Natural killer cell (primary cell): ENCODE data around the gene HELZ. TPM values are rescaled to one million over a fixed set of nuclear protein-coding genes. Genes with fewer than 3 reads are reported as not detected.

Experiments
- ATAC-seq, 3 donors: fragments of 150-1000 bp in 2 of 3; fragments of 200-7000 bp in 1 of 3; cut with Tn5 transposase; 1 replicate in 1 of 3; 2 replicates in 2 of 3; pipeline ENCODE4 v1.10.0; 2021; ENCODE audit warnings: mild to moderate bottlenecking in 2 of 3, moderate library complexity in 2 of 3
- DNase-seq, 2 donors: peaks; one replicate each; pipeline versions ENCODE4 v3.0.0 to v3.0.0-alpha.2; 2013 to 2021; ENCODE audit warnings: mixed read lengths in 1 of 2
- H3K27ac ChIP-seq: one replicate; pipeline ENCODE4 v1.5.1; 2013; ENCODE audit warnings: mild to moderate bottlenecking, low read length
- H3K27me3 ChIP-seq: one replicate; pipeline ENCODE4 v1.6.1; 2013; ENCODE audit warnings: low read length; ENCODE audit not compliant: control insufficient read depth, insufficient read depth
- H3K36me3 ChIP-seq: one replicate; pipeline ENCODE4 v1.6.1; 2013; ENCODE audit warnings: low read length; ENCODE audit not compliant: control insufficient read depth, insufficient read depth
- H3K4me1 ChIP-seq: one replicate; pipeline ENCODE4 v1.6.1; 2013; ENCODE audit warnings: low read length; ENCODE audit not compliant: control insufficient read depth, insufficient read depth
- H3K4me3 ChIP-seq: one replicate; pipeline ENCODE4 v1.5.1; 2013; ENCODE audit warnings: low read length
- H3K9me3 ChIP-seq: one replicate; pipeline ENCODE4 v1.6.1; 2013; ENCODE audit warnings: low read length; ENCODE audit not compliant: control insufficient read depth, insufficient read depth
- H3K27ac Mint-ChIP-seq, 2 donors: one replicate each; pipeline ENCODE4 v1.8.0; 2022; ENCODE audit warnings: mild to moderate bottlenecking in 2 of 2, mixed read lengths in 2 of 2, moderate library complexity in 1 of 2
- H3K27me3 Mint-ChIP-seq, 2 donors: one replicate each; pipeline ENCODE4 v1.8.0; 2022; ENCODE audit warnings: low read depth in 2 of 2, mixed read lengths in 2 of 2
- H3K36me3 Mint-ChIP-seq: one replicate; pipeline ENCODE4 v1.8.0; 2022; ENCODE audit warnings: mixed read lengths
- H3K4me1 Mint-ChIP-seq, 2 donors: one replicate each; pipeline ENCODE4 v1.8.0; 2022; ENCODE audit warnings: mixed read lengths in 2 of 2
- H3K4me3 Mint-ChIP-seq: one replicate; pipeline ENCODE4 v1.8.0; 2022; ENCODE audit warnings: mild to moderate bottlenecking, moderate library complexity, mixed read lengths
- H3K9me3 Mint-ChIP-seq, 2 donors: one replicate each; pipeline ENCODE4 v1.8.0; 2022; ENCODE audit warnings: mixed read lengths in 2 of 2
- WGBS: methylation state at CpG from one replicate; pipeline ENCODE4 v1.1.7; 2013; ENCODE audit warnings: missing lambda C conversion rate; ENCODE audit not compliant: insufficient coverage; 5-methylcytosine and 5-hydroxymethylcytosine counted together
- intact Hi-C: fragments of 100-400 bp; cut with micrococcal nuclease; formaldehyde crosslinking; loops from one replicate; pipeline ENCODE4 v1.14.2; 2022
- total RNA-seq, 4 donors: library from RNA; stranded (reverse); fragments of 120-200 nt in 1 of 4; gene quantifications; one replicate each; pipeline versions ENCODE4 v1.2.3 to v1.2.4, GENCODE V29; 2013 to 2022
- TF ChIP-seq, protein P1 (sequence below): fragments of 200-600 bp; IDR thresholded peaks from one replicate; pipeline ENCODE4 v1.8.0; 2022; ENCODE audit warnings: antibody characterized with exemption

The HELZ gene
- total RNA-seq, 3 donors from 2014 or later (not counting 1 experiment from before 2014, with no cell fraction given): 274 to 355 (median 292) TPM

DNA sequence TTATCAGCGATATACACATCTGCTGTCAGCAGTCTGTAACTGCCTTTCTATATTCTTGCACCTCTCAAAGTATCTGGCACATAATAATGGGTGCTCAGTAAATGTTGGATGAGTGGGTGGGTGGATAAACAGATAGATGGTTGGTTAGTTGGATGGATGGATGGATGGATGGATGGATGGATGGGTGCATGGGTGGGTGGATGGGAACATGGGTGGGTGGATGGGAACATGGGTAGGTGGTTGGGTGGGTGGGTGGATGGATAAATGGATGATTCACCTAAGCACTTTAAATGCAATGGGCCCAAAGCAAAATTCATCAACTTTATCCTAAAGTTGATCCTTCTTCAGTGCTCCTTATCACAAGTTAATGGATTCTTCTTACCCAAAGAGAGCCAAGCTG lies 48.6 kb downstream of the HELZ start:
- Mint-ChIP-seq H3K36me3 (peaks cover 16% of the 10 kb centered on the region), H3K4me3 (no peak overlapping the region), H3K27ac (peak overlapping the region; percentile 73), H3K27me3 (no peaks in the 10 kb centered on the region), H3K4me1 (peaks cover 29 to 42% of the 10 kb centered on the region in 2 donors), H3K9me3 (no peaks in the 10 kb centered on the region)
- H3K36me3 ChIP-seq: peaks cover 48% of the 10 kb centered on the region
- TF ChIP-seq, protein P1, sequence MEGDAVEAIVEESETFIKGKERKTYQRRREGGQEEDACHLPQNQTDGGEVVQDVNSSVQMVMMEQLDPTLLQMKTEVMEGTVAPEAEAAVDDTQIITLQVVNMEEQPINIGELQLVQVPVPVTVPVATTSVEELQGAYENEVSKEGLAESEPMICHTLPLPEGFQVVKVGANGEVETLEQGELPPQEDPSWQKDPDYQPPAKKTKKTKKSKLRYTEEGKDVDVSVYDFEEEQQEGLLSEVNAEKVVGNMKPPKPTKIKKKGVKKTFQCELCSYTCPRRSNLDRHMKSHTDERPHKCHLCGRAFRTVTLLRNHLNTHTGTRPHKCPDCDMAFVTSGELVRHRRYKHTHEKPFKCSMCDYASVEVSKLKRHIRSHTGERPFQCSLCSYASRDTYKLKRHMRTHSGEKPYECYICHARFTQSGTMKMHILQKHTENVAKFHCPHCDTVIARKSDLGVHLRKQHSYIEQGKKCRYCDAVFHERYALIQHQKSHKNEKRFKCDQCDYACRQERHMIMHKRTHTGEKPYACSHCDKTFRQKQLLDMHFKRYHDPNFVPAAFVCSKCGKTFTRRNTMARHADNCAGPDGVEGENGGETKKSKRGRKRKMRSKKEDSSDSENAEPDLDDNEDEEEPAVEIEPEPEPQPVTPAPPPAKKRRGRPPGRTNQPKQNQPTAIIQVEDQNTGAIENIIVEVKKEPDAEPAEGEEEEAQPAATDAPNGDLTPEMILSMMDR: no peak
- H3K27ac ChIP-seq: no peak overlapping the region
- 100% methylated on average over 1 of the region's 1 CpG for WGBS
- no peak overlapping the region for H3K4me3 ChIP-seq
- no peaks in the 10 kb centered on the region for H3K27me3 ChIP-seq
- no peaks in the 10 kb centered on the region for H3K4me1 ChIP-seq
- DNase-seq (no peak), ATAC-seq (no peak)
- no peaks in the 10 kb centered on the region for H3K9me3 ChIP-seq
- intact Hi-C loops: no loop called here

DNA sequence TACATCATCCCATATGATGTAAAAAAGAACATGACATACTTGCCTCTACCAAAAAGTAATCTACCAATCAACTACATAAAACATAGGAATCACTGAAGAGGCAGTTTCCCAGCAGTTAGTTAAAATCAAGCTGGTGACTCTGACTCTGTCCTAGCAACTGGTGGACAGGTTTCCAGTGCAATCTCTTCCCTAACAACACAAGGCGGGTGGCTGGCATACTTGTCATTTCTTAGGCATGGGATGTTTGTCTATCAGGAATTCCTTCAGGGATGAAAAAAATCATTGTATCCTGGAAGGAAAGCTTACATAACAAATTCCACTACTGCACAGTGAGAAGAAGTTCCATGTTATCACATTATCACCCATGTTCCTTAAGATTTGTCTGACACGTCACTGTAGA lies 50.9 kb downstream of the HELZ start:
- Mint-ChIP-seq H3K27ac (peak overlapping the region; percentile 60 to 62), H3K36me3 (peaks cover 9% of the 10 kb centered on the region), H3K4me3 (no peak overlapping the region), H3K27me3 (no peaks in the 10 kb centered on the region), H3K4me1 (peaks cover 29 to 47% of the 10 kb centered on the region in 2 donors), H3K9me3 (no peaks in the 10 kb centered on the region)
- no CpG with 5 or more reads among the region's 2 CpGs for WGBS
- TF ChIP-seq, protein P1: no peak
- ATAC-seq: no peak
- H3K4me3 ChIP-seq: no peak overlapping the region
- H3K36me3 ChIP-seq: peaks cover 38% of the 10 kb centered on the region
- H3K27me3 ChIP-seq: no peaks in the 10 kb centered on the region
- no peak overlapping the region for H3K27ac ChIP-seq
- H3K4me1 ChIP-seq: no peaks in the 10 kb centered on the region
- no peak for DNase-seq
- intact Hi-C loops: no loop called here
- no peaks in the 10 kb centered on the region for H3K9me3 ChIP-seq

DNA sequence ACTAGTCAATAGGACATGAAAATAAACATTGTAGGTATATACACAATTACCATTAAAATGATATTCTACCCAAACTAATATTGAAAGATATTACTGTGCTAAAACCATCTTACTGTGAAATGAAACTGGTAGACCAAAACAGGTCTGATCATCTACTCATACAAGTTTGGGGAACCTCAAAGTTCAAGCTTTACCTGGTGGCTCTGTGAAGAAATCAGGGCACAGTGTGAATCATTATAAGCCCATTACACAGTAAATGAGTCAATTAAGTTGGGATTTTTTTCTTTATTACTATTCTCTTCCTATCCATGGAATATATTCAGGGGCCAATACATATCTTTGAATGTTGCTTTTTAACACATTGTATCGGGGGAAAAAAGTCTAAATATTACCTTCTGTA lies 57.1 kb downstream of the HELZ start:
- Histone ChIP-seq H3K4me1 (no peaks in the 10 kb centered on the region), H3K27ac (no peak overlapping the region), H3K27me3 (no peaks in the 10 kb centered on the region), H3K36me3 (peaks cover 39% of the 10 kb centered on the region), H3K9me3 (no peaks in the 10 kb centered on the region), H3K4me3 (no peak overlapping the region)
- Mint-ChIP-seq H3K27me3 (no peaks in the 10 kb centered on the region), H3K36me3 (no peaks in the 10 kb centered on the region), H3K4me3 (no peak overlapping the region), H3K4me1 (peaks cover 20 to 42% of the 10 kb centered on the region in 2 donors), H3K27ac (peak overlapping the region; percentile 32 to 59), H3K9me3 (no peaks in the 10 kb centered on the region)
- 100% methylated on average over 1 of the region's 1 CpG for WGBS
- DNase-seq (no peak), ATAC-seq (no peak)
- intact Hi-C loops: no loop called here
- TF ChIP-seq, protein P1: no peak

DNA sequence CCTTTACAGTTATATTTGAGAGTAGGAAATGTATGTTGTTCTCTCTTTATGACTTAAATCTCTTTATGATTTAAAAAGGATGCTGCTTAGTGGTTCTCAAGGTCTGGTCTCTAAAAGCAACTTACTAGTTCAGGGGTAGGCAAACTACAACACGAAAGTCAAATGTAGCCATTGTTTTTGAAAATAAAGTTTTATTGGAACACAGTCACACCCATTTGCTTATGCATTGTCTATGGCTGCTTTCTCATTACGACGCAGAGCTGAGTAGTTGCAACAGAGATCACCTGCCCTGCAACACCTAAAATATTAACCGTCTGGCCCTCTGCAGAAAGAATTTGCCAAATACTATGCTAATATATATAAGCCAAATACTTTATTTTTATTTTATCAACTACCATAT lies 58.2 kb downstream of the HELZ start:
- peaks cover 20 to 42% of the 10 kb centered on the region in 2 donors for H3K4me1 Mint-ChIP-seq
- 100% methylated on average over 3 of the region's 4 CpGs for WGBS
- Histone ChIP-seq H3K4me3 (no peak overlapping the region), H3K27ac (no peak overlapping the region), H3K27me3 (no peaks in the 10 kb centered on the region), H3K36me3 (peaks cover 39% of the 10 kb centered on the region), H3K4me1 (no peaks in the 10 kb centered on the region), H3K9me3 (no peaks in the 10 kb centered on the region)
- no peak overlapping the region for H3K4me3 Mint-ChIP-seq
- H3K27ac Mint-ChIP-seq: no peak overlapping the region
- H3K27me3 Mint-ChIP-seq: no peaks in the 10 kb centered on the region
- ATAC-seq: no peak
- DNase-seq: no peak
- TF ChIP-seq, protein P1: no peak
- intact Hi-C loops: no loop called here
- H3K9me3 Mint-ChIP-seq: no peaks in the 10 kb centered on the region
- no peaks in the 10 kb centered on the region for H3K36me3 Mint-ChIP-seq
